ENCODE measurements around the gene SEPHS1. TPM values are rescaled to one million over a fixed set of nuclear protein-coding genes. Genes with fewer than 3 reads are reported as not detected.

The SEPHS1 gene, protein sequence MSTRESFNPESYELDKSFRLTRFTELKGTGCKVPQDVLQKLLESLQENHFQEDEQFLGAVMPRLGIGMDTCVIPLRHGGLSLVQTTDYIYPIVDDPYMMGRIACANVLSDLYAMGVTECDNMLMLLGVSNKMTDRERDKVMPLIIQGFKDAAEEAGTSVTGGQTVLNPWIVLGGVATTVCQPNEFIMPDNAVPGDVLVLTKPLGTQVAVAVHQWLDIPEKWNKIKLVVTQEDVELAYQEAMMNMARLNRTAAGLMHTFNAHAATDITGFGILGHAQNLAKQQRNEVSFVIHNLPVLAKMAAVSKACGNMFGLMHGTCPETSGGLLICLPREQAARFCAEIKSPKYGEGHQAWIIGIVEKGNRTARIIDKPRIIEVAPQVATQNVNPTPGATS
- total RNA-seq = 54.4 and 56.7 TPM in 2 replicates

DNA sequence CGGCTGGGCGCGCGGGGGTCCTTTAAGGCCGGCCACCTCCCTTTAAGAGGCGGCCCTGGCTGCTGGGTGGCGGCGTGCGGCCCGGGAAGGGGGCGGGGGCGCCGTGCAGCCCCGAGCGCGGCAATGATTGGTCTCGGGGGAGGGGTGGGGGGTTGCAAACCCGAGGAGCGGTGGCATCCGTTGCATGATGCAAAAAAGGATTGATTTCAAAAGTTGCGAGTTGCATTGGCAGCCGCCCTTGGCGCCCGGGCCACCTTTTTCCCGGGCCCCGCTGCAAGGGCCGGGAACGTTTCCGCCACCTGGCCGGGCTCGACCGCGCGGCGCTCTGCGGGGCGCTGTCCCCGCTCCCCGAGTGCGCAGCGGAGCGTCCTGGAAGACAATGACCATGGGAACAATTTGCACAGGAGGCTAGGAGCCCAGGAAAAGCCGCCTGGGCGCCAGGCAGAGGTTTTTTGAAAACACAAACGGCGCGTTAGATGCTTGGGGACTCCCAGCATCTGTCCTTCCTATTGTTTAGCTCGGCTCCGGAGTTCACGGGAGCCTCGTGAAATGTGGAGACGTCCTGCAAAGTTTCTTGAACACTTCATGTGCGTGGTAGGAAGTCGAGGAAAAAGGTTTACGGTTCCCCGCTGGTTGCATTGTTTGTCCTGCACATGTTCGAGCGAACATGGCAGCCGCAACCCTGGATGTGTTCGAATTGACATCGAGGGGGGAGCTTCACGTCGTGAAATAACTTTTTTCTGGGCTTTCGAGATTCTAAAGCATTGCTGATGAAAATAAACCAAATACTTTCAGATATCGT lies at the start of gene SEPHS1:
Gene SEPHS1, minus strand, starts transcription at position 78 of the 802 bp plus-strand sequence. CDS start 3,343 bp downstream, outside the sequence.
- H3K27ac Mint-ChIP-seq = peak within 1 kb of the TSS; percentile 90
- H3K4me1 Mint-ChIP-seq (ENCODE audit: low read depth) = peaks cover 44% of the 10 kb centered on the region
- intact Hi-C loops (cut with micrococcal nuclease) = loop anchor here (1.0 to 10.0 kb wide), 9 partner anchors 24 to 1606 kb away; partner anchors contain the start of genes DCLRE1C, MCM10, MEIG1 and PRPF18

DNA sequence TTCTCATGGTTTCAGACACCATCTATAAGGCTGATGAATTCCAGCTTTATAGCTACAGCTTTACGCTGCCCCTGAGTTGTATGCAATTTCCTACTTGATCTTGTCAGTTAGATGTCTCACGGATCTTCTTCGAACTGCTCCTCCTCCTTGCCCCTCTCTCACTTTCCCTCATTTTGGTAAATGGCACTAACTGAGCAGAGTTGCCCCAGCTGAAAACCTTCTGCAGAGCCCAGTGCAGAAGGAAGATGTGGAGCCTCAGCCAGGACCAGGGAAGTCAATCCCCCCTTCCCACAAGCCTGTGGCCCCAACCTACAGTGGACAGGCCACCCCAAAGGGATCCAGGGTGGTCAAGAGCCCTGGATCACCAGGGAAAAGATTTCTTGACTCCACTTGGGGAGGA lies 49.0 kb upstream of the SEPHS1 start:
- no peak for DNase-seq (ENCODE audit: low spot score)
- intact Hi-C loops (cut with micrococcal nuclease) = no loop called here
- H3K4me3 Mint-ChIP-seq = no peak overlapping the region
- H3K36me3 Mint-ChIP-seq (ENCODE audit: low read depth) = no peaks in the 10 kb centered on the region
- H3K27me3 Mint-ChIP-seq (ENCODE audit: insufficient read depth) = peaks cover 3% of the 10 kb centered on the region
- peaks cover 5% of the 10 kb centered on the region for H3K9me3 Mint-ChIP-seq
- H3K4me1 Mint-ChIP-seq (ENCODE audit: low read depth) = no peaks in the 10 kb centered on the region
- H3K27ac Mint-ChIP-seq = no peak overlapping the region

More for the DNA sequence above, at the start of gene SEPHS1:
- Mint-ChIP-seq H3K36me3 (ENCODE audit: low read depth) (peaks cover 6% of the 10 kb centered on the region), H3K4me3 (peak within 1 kb of the TSS; percentile 91), H3K9me3 (no peaks in the 10 kb centered on the region), H3K27me3 (ENCODE audit: insufficient read depth) (peaks cover 2% of the 10 kb centered on the region)
- DNase-seq (ENCODE audit: low spot score) = peak; percentile 77

DNA sequence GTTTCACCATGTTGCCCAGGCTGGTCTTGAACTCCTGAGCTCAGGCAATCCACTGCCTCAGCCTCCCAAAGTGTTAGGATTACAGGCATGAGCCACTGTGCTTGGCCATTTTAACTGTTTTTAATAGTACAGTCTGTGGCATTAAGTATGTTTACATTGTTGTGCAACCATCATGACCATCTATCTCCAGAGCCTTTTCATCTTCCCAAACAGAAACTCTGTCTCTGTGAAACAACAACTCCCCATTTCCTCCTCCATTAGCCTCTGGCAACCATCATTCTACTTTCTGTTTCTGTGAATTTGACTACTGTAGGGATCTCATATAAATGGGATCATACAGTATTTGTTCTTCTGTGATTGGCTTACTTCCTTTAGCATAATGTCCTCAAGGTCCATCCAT lies 48.3 kb upstream of the SEPHS1 start:
- H3K4me3 Mint-ChIP-seq = no peak overlapping the region
- no peak overlapping the region for H3K27ac Mint-ChIP-seq
- intact Hi-C loops (cut with micrococcal nuclease) = no loop called here
- peaks cover 3% of the 10 kb centered on the region for H3K27me3 Mint-ChIP-seq (ENCODE audit: insufficient read depth)
- no peaks in the 10 kb centered on the region for H3K4me1 Mint-ChIP-seq (ENCODE audit: low read depth)
- no peak for DNase-seq (ENCODE audit: low spot score)
- H3K9me3 Mint-ChIP-seq = peaks cover 5% of the 10 kb centered on the region
- H3K36me3 Mint-ChIP-seq (ENCODE audit: low read depth) = no peaks in the 10 kb centered on the region

DNA sequence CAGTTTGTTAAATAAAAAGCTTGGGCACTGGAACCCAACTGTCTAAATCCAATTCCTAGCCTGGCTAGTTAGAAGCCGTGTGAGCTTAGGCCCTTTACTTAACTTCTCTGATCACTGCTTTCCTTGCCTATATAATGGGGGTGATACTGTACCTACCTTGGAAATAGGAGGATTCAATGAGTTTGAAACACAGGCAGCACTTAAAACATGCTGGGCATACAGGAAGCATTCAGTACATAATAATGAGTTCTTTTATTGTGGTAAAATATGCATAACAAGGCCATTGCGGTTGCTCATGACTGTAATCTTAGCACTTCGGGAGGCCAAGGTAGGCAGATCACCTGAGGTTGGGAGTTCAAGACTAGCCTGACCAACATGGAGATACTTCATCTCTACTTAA lies 47.4 kb upstream of the SEPHS1 start:
- intact Hi-C loops (cut with micrococcal nuclease) = no loop called here
- H3K27ac Mint-ChIP-seq = no peak overlapping the region
- H3K27me3 Mint-ChIP-seq (ENCODE audit: insufficient read depth) = peaks cover 3% of the 10 kb centered on the region
- no peaks in the 10 kb centered on the region for H3K36me3 Mint-ChIP-seq (ENCODE audit: low read depth)
- no peak overlapping the region for H3K4me3 Mint-ChIP-seq
- H3K4me1 Mint-ChIP-seq (ENCODE audit: low read depth) = no peaks in the 10 kb centered on the region
- H3K9me3 Mint-ChIP-seq = peaks cover 5% of the 10 kb centered on the region
- no peak for DNase-seq (ENCODE audit: low spot score)

DNA sequence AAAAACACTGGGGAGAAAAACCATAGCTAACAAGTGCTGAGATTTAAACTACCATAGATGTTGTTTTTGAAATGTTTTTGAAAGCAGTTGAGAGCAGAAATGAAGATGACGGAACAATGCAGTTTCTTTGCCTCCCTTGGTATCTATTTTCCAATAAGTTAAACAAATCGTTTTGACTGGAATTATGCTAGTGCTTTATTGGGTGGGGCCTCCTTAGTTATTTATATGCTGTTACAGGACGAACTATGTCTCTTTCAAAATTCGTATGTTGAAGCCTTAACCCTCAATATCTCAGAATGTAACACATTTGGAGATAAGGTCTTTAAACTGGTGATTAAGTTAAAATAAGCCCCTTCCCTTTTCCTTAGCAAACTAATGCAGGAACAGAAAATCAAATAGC lies 45.5 kb upstream of the SEPHS1 start:
- Mint-ChIP-seq H3K27me3 (ENCODE audit: insufficient read depth) (peaks cover 9% of the 10 kb centered on the region), H3K36me3 (ENCODE audit: low read depth) (no peaks in the 10 kb centered on the region), H3K9me3 (no peaks in the 10 kb centered on the region), H3K4me1 (ENCODE audit: low read depth) (no peaks in the 10 kb centered on the region), H3K4me3 (no peak overlapping the region), H3K27ac (no peak overlapping the region)
- intact Hi-C loops (cut with micrococcal nuclease) = no loop called here
- no peak for DNase-seq (ENCODE audit: low spot score)

DNA sequence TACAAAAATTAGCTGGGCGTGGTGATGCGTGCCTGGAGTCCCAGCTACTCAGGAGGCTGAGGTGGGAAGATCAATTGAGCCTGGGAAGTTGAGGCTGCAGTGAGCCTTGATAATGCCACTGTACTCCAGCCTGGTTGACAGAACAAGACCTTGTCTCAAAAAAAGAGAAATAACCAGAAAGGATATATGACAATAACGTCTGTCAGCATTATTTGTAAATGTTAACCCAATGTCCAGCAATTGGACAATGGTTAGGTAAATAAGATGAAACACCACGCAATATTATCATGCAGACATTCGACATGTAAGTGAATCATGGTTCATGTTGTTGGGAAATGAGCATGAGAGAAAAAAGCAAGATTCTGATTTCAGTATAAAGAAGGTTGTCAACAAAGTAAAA lies 44.6 kb upstream of the SEPHS1 start:
- DNase-seq (ENCODE audit: low spot score) = no peak
- H3K27ac Mint-ChIP-seq = no peak overlapping the region
- intact Hi-C loops (cut with micrococcal nuclease) = no loop called here

DNA sequence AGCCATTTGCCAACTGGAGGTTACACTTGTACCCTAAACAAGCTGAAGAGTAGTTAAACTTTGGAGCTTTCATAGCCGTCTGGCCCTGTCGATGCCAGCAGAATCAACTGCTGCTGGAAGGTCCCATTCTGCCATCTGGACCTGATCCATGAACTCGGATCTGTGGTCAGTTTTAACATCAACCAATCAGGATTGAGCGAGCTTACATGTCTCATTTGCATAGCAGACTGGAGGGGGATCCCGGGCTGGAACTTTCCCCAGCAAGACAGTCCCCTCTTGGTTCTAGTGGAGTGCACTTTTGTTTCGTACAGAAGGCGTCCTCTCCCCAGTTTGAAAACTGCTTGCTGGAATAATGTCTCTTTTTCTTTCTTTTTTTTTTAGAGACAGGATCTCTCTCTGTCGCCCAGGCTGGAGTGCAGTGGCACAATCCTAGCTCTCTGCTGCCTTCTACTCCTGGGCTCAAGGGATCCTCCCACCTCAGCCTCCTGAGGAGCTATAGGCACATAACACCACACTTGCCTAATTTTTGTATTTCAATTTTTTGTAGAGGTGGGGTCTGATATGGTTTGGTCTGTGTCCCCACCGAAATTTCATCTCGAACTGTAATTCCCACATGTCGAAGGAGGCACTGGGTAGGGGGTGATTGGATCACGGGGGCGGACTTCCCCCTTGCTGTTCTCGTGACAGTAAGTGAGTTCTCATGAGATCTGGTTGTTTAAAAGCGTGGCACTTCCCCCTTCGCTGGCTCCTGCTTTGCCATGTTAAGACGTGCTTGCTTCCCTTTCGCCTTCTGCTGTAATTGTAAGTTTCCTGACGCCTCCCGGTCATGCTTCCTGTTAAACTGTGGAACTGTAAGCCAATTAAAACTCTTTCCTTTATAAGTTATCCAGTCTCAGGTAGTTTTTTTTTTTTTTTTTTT lies 42.8 kb upstream of the SEPHS1 start:
- Mint-ChIP-seq H3K27me3 (ENCODE audit: insufficient read depth) (peaks cover 9% of the 10 kb centered on the region), H3K36me3 (ENCODE audit: low read depth) (no peaks in the 10 kb centered on the region), H3K4me1 (ENCODE audit: low read depth) (no peaks in the 10 kb centered on the region), H3K27ac (no peak overlapping the region), H3K4me3 (no peak overlapping the region), H3K9me3 (no peaks in the 10 kb centered on the region)
- intact Hi-C loops (cut with micrococcal nuclease) = no loop called here
- no peak for DNase-seq (ENCODE audit: low spot score)

More for the DNA sequence above, 44.6 kb upstream of the SEPHS1 start:
- Mint-ChIP-seq H3K4me1 (ENCODE audit: low read depth) (no peaks in the 10 kb centered on the region), H3K4me3 (no peak overlapping the region), H3K27me3 (ENCODE audit: insufficient read depth) (peaks cover 9% of the 10 kb centered on the region), H3K36me3 (ENCODE audit: low read depth) (no peaks in the 10 kb centered on the region), H3K9me3 (no peaks in the 10 kb centered on the region)

DNA sequence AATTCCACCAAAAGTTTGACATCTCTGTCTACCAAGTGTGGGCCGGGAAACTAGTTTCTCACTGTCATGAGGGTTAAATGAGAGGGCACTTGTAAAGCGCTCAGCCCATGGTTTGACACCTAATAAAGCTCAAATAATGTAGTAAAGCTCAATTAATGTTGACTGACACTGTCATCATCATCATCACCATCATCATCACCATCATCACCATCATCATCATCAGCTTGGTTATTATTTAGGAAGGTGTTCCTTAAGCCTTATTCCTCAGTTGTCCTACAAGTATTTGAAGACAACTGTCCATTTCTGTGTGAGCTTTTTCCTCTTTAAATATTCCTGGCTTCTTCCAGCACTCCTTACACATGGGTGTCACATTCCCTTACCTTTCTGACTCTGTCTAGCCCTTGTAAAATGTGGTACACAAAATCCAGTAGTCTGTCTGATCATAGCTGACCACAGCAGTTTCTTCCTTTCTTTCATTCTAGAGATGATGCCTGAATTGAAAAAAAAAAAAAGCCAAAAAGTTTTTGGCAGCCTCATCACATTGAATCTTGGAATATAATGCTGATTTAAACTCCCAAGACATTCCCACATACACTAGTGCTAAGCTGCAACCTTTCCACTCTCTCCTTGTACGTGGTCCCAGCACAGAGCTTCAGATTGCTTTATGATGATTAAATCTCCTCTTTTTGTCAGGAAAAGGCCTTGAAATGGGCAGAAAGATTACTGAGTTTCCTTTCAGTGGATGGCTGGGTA lies 40.6 kb upstream of the SEPHS1 start:
- Mint-ChIP-seq H3K36me3 (ENCODE audit: low read depth) (no peaks in the 10 kb centered on the region), H3K4me1 (ENCODE audit: low read depth) (no peaks in the 10 kb centered on the region), H3K4me3 (no peak overlapping the region), H3K27me3 (ENCODE audit: insufficient read depth) (peaks cover 13% of the 10 kb centered on the region), H3K9me3 (no peaks in the 10 kb centered on the region), H3K27ac (no peak overlapping the region)
- DNase-seq (ENCODE audit: low spot score) = no peak
- intact Hi-C loops (cut with micrococcal nuclease) = no loop called here

DNA sequence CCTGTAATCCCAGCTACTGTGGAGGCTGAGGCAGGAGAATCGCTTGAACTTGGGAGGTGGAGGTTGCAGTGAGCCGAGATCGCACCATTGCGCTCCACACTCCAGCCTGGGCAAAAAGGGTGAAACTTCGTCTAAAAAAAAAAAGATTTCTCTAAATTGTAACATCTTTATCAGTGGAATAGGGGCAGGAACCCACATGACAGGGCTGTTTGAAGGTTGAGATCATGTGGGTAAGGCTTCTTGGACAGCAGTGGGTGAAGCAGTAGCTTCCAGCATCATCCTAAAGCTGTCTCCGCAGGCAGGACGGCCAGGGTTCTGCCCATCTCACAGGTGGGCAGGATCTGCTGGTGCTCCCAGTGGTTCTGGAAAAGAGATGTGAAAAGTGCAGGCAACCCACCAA lies 37.9 kb upstream of the SEPHS1 start:
- no peak for DNase-seq (ENCODE audit: low spot score)
- intact Hi-C loops (cut with micrococcal nuclease) = no loop called here
- Mint-ChIP-seq H3K36me3 (ENCODE audit: low read depth) (no peaks in the 10 kb centered on the region), H3K4me1 (ENCODE audit: low read depth) (peaks cover 9% of the 10 kb centered on the region), H3K27me3 (ENCODE audit: insufficient read depth) (peaks cover 29% of the 10 kb centered on the region), H3K4me3 (no peak overlapping the region), H3K9me3 (no peaks in the 10 kb centered on the region), H3K27ac (no peak overlapping the region)

DNA sequence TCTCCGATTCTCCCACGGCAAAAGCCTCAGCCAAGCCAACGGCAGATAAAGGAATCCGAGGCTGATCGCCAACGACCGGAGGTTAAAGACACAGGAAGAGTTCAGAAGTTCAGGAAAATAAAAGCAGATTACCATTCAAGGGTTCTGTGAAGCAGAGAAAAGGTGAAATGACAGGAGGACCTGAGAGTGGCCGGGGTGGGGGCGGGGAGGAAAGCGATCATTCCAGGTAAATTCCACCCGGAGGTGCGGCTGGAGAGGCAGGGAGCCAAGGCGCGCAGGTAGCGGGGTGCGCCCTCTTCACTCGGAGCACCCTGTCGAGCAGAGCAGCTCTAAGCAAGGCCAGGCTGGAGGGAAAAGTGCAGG lies 35.3 kb upstream of the SEPHS1 start:
- no peaks in the 10 kb centered on the region for H3K9me3 Mint-ChIP-seq
- peaks cover 9% of the 10 kb centered on the region for H3K4me1 Mint-ChIP-seq (ENCODE audit: low read depth)
- no peaks in the 10 kb centered on the region for H3K36me3 Mint-ChIP-seq (ENCODE audit: low read depth)

DNA sequence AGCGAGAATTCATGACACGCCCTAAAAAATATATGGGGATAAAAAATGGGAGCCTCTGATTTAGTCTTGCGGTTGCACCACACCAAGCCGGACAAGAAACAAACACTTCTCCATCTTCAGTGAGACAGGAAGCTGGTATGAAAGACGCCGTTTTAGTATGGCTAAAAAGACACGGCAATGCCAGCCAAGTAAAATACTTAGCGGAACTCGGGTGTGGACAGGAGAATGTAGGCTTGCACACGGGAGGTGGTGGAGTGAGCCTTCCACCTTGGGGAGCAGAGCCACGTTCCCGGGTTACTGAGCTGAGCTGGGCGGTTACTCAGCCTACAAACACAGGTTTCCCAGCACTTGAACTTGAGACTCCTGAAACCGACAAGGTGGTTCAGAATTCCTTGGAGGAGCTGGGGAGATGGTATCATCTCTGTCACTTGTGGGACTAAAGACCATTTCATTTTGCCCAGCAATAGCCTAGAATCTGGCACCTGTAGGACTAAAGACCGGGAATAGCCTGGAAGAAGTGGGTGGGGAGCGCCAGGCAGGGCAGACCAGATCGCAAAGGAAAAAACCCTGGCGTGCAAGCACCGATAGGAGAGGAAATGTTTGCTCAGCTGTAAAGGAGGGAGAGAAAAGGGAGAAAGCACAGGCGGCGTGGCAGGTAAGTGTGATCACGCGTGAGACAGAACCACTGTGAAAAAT lies 34.8 kb upstream of the SEPHS1 start:
- no peak for DNase-seq (ENCODE audit: low spot score)
- Mint-ChIP-seq H3K27me3 (ENCODE audit: insufficient read depth) (peaks cover 25% of the 10 kb centered on the region), H3K27ac (no peak overlapping the region), H3K4me3 (no peak overlapping the region), H3K9me3 (no peaks in the 10 kb centered on the region), H3K4me1 (ENCODE audit: low read depth) (peaks cover 9% of the 10 kb centered on the region), H3K36me3 (ENCODE audit: low read depth) (no peaks in the 10 kb centered on the region)
- intact Hi-C loops (cut with micrococcal nuclease) = no loop called here

More for the DNA sequence above, 35.3 kb upstream of the SEPHS1 start:
- H3K4me3 Mint-ChIP-seq = no peak overlapping the region
- no peak for DNase-seq (ENCODE audit: low spot score)
- peaks cover 25% of the 10 kb centered on the region for H3K27me3 Mint-ChIP-seq (ENCODE audit: insufficient read depth)
- intact Hi-C loops (cut with micrococcal nuclease) = no loop called here
- H3K27ac Mint-ChIP-seq = no peak overlapping the region
